HG03139 (cell line): ENCODE measurements around the gene DACT2.
"Not testable (repeated sequence)": the region's sequence is repeated elsewhere in the genome, so short reads cannot be mapped to it uniquely, and the experiment has no call there.

Experiments used
- ATAC-seq: cut with Tn5 transposase; IDR thresholded peaks from one replicate; pipeline ENCODE4 v1.9.1; 2021; ENCODE audit not compliant: unreplicated experiment

DACT2 gene

DNA sequence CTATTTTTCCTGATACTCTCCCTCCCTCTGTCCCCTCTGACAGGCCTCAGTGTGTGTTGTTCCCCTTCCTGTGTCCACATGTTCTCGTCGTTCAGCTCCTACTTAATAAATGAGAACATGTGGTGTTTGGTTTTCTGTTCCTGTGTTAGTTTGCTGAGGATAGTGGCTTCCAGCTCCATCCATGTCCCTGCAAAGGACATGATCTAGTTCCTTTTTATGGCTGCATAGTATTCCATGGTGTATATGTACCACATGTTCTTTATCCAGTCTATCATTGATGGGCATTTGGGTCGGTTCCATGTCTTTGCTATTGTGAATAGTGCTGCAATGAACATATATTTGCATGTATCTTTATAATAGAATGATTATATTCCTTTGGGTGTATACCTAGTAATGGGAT lies 51.8 kb downstream of the DACT2 start:
- ATAC-seq, result not testable (repeated sequence)

DNA sequence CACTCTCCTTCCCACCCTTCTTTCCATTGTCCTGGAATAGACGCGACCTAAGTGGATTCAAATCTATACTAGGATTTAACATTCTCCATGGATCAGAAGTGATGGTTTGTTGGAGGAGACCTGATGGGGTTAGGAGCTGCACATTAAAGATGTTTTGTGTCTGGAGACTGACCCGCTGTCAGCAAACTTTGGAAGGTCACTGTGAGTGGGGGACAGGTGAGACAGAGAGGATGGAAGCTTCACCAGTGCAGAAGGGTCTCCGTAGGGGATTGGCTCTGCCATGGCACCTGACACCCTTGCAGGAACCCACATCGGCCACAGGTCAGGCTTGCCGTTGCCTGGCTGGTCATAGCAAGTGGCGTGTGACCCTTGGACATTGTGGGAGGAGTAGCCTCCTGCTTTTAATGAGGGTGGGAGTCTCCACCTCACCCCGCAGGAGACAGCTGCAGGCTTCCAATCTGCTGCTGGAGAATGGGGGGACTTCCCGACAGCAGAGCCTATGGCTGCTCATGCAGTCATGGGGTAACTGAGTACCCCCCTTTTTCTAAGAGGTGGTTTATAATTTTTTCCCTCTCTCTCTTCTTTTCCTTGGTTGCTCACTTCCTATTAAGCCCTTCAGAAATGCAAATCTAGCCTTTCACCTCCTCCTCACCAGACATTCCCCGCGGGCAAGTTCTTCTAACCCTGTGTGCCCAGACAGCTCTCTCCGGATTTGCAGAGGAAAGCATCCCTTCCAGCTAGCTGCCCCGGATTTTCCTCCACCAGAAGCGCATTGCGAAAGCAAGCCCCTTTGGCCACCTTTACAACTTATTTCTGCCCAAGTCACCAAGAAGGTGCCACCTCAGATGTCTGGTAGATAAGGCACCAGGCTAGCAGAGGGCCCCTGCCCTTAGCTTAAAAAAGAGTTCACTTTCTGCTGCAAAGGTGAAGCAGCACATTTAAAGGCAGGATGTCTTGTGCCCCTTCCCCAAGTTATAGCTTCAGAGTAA lies 53.5 kb downstream of the DACT2 start:
- no peak for ATAC-seq

DNA sequence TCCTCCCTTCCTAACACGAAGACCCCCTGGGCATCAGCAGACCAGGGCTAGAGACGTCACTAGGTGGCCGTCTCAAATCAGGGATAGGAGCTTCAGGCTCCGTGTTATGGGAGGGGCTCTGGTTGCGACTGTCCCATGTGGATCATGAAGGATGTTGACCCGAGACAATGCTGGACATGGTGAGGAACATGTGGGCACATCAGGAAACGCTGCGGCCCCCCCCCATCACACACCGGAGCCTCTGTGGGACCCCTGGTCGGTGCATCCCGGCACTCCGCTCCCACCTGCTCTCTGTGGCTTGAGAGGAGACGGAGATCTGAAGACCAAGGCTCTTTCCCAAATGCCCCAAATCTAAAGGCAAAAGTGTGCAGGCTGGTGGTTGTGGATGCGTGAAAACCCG lies 54.2 kb downstream of the DACT2 start:
- no peak for ATAC-seq

DNA sequence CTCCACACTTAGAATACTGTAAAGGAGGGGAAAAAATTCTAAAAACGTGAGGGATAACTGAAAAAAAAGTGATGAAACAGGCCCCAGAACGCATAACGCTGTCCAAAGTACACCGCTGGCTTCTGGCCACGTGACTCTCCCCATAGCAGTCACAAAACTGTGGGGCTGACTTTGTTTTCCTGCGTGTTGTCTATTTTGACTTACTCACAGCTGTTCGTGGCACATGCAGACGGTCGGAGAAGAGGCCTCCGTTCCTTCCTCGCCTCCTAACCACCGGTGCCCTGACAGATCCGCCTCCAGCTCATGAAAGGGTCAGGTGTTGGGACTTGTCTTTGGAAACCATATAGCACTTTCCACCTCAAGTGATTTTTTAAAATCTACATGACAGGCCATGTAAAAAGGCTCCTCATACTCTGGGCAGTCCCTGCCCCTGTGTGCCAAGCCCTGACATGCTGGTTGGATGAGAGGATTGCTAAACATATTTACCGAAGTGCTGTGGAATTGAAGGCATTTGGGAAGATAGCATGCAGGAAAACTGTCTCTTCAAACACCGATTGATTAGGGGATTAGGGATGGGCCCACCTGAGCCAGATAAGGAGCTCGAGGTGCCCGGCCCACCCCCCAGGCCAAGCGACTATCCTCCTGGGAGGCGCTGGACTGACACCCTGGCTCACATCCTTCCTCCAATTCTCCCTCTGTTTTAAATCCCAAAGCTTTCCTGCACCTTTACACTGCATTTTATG lies 54.8 kb downstream of the DACT2 start:
- no peak for ATAC-seq

DNA sequence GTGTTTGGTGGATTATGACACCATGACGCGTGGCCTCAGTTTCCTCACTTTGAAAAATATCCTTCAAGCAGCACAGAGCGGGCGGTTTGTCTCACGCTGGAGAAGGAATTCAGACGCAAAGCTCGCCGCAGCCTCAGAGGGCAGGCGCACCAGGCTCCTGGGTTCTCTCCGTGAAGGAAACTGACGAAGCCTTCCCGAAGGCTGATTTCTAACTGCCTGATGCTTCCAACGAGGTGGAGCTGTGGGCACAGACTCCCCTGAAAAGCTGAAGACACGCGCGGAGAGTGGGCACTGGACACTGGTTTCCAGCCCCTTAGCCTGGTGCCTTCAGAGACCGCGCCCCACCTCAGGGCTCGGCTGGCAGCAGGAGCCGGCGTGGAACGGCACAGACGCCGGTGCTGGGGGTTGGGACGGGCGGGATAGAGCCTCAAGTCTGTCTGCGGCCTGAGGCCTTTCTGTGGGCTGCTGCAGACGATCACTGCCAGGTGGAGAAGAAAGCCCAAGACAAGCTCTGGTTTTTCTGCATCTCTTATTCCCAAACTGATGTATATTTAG lies 56.1 kb downstream of the DACT2 start:
- no peak for ATAC-seq

DNA sequence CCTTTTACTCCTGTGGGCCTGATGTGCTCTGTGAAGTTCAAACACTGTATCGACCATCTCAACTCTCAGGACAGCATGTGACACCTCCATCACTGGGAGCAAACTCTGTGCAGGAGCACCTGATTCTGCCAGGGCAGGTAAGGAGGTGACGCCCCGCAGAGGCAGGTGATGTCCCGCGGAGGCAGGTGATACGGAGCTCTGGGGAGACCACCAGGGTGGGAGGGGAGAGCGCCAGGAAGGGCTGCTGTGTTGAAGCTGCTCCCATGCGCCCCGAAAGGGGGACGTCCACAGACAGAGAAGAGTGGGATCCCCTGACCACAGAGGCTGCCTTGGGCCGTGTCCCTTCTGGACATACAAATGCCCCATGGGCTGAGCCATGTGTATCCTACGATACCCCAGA lies 58.3 kb downstream of the DACT2 start:
- ATAC-seq, result no peak

DNA sequence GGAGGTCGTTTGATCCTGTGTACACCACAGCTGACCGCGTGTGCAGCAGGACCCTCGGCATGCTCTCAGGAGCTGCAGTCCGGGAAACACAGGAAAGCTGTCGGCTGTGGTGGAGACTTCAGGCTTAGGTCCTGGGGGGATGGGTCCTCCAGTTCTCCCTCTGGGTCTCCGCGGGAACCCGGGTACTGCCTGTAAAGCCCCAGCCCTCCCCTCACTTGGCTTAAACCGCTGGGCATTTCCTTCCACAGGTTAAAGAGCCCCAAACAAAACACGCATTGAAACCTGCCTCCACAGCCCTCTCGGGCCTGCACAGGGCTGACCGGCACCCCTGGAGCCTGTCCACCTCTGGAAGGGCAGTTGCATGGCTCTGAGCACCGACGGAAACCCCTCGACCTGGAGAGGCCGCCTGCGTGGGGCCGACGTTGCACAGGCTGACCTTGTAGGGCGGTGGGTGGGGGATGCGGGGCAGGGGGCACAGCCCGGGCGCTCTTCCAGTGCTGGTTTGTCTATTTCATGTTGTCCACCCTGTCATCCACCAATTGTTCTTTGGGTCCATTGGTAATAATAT lies 59.1 kb downstream of the DACT2 start:
- ATAC-seq, result no peak

DNA sequence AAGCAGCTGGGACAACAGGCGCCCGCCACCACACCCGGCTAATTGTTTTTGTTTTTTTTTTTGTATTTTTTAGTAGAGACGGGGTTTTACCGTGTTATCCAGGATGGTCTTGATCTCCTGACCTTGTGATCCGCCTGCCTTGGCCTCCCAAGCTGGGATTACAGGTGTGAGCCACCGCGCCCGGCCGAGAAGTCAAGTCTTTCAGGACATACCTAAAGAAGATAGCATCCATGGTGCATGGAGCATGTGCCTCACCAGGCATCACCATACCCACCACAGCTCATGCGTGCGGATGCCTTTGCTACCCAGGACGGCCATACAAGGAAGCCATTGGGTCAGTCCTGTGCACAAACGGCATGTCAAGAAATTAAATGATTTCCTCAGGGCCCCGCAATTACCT lies 60.8 kb downstream of the DACT2 start:
- no peak for ATAC-seq

DNA sequence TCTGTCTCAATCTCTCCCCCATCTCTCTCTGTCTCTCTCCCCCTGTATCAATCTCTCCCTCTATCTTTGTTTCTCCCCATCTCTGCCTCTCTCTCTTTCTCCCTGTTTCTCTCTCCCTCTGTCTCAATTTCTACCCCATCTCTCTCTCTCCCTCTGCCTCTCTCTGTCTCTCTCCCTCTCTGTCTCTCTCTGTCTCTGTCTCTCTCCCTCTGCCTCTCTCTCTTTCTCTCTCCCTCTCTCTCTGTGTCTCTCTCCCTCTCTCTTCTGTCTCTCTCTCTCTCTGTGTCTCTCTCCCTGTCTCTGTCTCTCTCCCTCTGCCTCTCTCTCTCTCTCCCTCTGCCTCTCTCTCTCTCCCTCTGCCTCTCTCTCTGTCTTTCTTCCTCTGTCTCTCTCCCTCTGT lies 62.6 kb downstream of the DACT2 start:
- no peak for ATAC-seq
